Neural crest cell (in vitro differentiated cells): ENCODE results near the gene ACTN4. TPM values are rescaled to one million over a fixed set of nuclear protein-coding genes. Genes with fewer than 3 reads are reported as not detected.

Experiments used
- DNase-seq: peaks from one replicate; pipeline ENCODE4 v3.0.0; 2021; ENCODE audit warnings: low read depth, mixed read lengths, low spot score
- H3K27ac Mint-ChIP-seq: one replicate; pipeline ENCODE4 v1.8.0; 2021; ENCODE audit warnings: mild to moderate bottlenecking, mixed read lengths; ENCODE audit not compliant: unreplicated experiment
- H3K27me3 Mint-ChIP-seq: 2 replicates; pipeline ENCODE4 v1.8.0; 2021; ENCODE audit warnings: low read depth, mild to moderate bottlenecking, mixed read lengths
- H3K36me3 Mint-ChIP-seq: 2 replicates; pipeline ENCODE4 v1.8.0; 2021; ENCODE audit warnings: low read depth, mild to moderate bottlenecking, mixed read lengths
- H3K4me1 Mint-ChIP-seq: 2 replicates; pipeline ENCODE4 v1.8.0; 2021; ENCODE audit warnings: mixed read lengths
- H3K4me3 Mint-ChIP-seq: one replicate; pipeline ENCODE4 v1.8.0; 2021; ENCODE audit warnings: mild to moderate bottlenecking, mixed read lengths
- H3K9me3 Mint-ChIP-seq: 2 replicates; pipeline ENCODE4 v1.8.0; 2021; ENCODE audit warnings: mixed read lengths
- CTCF ChIP-seq: fragments of 200-600 bp; sonication (generic); conservative IDR thresholded peaks from 2 replicates; pipeline ENCODE4 v1.5.0; 2021; ENCODE audit warnings: antibody characterized with exemption, mild to moderate bottlenecking
- total RNA-seq: library from RNA; stranded (reverse); gene quantifications from 2 replicates; pipeline ENCODE4 v1.2.1, GENCODE V29; 2021

The ACTN4 gene
- total RNA-seq, 1 donor from 2014 or later: 324 TPM

DNA sequence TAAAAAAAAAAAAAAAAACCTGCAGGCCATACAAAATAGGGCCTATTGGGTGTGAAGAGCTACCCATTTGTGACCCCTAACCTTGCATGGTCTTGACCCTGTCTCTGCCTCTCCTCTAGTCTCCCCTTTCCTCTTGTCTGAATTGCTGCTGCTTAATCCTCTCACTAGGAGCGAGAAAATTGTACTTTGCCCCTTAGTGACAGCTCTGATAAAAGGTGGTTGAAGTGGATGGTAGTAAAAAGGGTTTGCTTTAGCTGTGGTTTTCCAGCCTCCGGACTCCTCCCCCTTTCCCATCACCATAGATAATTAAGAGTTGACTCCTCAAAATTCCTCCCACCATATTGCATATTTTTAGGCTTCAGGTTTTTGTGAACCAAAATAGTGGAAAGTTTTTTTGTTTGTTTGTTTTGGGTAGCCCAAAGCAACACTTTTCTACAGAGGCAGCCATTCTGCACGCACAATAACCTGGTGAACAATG is 23.5 kb downstream of the ACTN4 start:
- H3K4me3 Mint-ChIP-seq: no peak overlapping the region
- TF ChIP-seq CTCF: no peak
- H3K4me1 Mint-ChIP-seq: peaks cover 69% of the 10 kb centered on the region
- no peak for DNase-seq
- H3K36me3 Mint-ChIP-seq: no peaks in the 10 kb centered on the region
- no peaks in the 10 kb centered on the region for H3K9me3 Mint-ChIP-seq
- H3K27ac Mint-ChIP-seq: no peak overlapping the region
- H3K27me3 Mint-ChIP-seq: no peaks in the 10 kb centered on the region

DNA sequence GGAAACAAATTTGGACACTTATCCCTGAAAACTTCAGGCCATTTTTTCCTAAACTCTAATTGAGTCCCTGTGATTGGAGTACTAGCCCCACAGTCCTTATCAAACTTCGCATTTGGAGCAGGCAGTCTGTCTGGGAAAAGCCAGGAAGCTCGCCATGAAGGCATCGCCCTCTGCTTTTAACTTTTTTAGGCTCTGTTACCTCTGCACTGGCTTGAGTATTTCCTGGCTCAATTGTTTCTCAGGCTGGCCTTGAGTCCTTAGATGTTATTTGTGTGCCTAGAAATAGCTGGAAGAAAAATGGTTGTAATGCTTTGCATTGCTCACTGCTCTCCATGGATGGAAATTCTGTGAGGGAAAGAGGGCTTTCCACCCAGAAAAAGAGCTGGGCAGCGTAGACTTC is 24.2 kb downstream of the ACTN4 start:
- H3K27ac Mint-ChIP-seq: peak overlapping the region; percentile 15
- no peak for DNase-seq
- no peak for TF ChIP-seq CTCF
- no peaks in the 10 kb centered on the region for H3K9me3 Mint-ChIP-seq
- peaks cover 67% of the 10 kb centered on the region for H3K4me1 Mint-ChIP-seq
- no peaks in the 10 kb centered on the region for H3K36me3 Mint-ChIP-seq
- H3K4me3 Mint-ChIP-seq: no peak overlapping the region
- no peaks in the 10 kb centered on the region for H3K27me3 Mint-ChIP-seq

DNA sequence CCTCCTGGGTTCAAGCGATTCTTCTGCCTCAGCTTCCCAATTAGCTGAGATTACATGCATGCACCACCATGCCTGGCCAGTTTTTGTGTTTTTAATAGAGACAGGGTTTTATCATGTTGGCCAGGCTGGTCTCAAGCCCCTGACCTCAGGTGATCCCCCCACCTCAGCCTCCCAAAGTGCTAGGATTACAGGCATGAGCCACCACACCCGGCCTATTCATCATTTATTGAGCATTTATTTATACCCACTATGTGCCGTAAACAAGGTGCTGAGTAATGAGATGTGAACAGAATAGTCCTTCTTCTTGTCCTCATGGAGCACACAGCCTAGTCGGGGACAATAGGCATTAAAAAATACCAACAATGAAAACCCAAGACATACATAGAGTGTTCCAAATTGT is 25.6 kb downstream of the ACTN4 start:
- Mint-ChIP-seq H3K9me3 (no peaks in the 10 kb centered on the region), H3K36me3 (no peaks in the 10 kb centered on the region), H3K27ac (no peak overlapping the region), H3K27me3 (no peaks in the 10 kb centered on the region), H3K4me1 (peaks cover 63% of the 10 kb centered on the region), H3K4me3 (no peak overlapping the region)
- DNase-seq: no peak
- no peak for TF ChIP-seq CTCF

DNA sequence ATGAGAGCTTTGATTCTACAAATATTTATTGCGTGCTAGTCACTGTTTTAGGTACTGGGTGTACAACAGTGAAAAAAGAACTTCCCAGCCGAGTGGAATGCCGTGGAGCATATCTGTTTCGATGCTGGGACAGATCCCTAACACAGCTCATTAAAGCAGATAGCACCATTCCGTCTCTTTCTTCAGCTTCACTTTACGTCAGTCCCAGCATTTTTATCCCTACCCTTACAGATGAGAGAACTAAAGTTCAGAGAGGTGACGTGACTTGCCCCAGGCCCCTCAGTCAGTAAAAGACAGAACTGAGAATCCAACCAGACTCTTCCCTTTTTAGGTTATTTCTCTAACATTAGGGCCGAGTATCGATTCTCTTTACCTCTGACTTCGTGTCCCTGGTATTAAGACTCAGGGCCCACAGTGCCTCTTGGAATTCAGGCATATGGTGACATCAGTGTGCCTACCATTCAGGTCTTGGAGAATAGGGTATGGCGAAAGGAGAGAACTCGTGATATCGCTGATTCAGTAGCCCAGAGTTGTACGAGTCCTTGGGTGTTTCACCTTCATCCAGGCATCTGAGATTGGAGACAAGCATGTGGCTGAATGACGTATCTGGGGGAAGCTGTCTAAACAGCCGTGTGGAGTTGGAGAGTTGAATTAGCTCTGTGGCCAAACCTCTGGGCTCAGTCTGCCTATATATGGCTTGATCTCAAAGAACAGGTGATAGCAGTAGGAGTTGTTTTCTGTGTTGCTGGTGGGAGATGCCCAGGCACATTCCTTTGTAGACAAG is 27.1 kb downstream of the ACTN4 start:
- peaks cover 69% of the 10 kb centered on the region for H3K4me1 Mint-ChIP-seq
- H3K4me3 Mint-ChIP-seq: no peak overlapping the region
- no peak for DNase-seq
- H3K36me3 Mint-ChIP-seq: no peaks in the 10 kb centered on the region
- no peaks in the 10 kb centered on the region for H3K27me3 Mint-ChIP-seq
- no peaks in the 10 kb centered on the region for H3K9me3 Mint-ChIP-seq
- no peak for TF ChIP-seq CTCF
- H3K27ac Mint-ChIP-seq: peak overlapping the region; percentile 85

GRCh38 chr19:38675611-38676010 is 28.2 kb downstream of the ACTN4 start:
- peaks cover 69% of the 10 kb centered on the region for H3K4me1 Mint-ChIP-seq
- H3K27me3 Mint-ChIP-seq: no peaks in the 10 kb centered on the region
- peak overlapping the region; percentile 50 for H3K27ac Mint-ChIP-seq
- no peak for TF ChIP-seq CTCF
- no peaks in the 10 kb centered on the region for H3K36me3 Mint-ChIP-seq
- no peak for DNase-seq
- H3K9me3 Mint-ChIP-seq: no peaks in the 10 kb centered on the region
- H3K4me3 Mint-ChIP-seq: no peak overlapping the region
